ENCODE data around the gene SERPINE1.
"Not testable (repeated sequence)": the region's sequence is repeated elsewhere in the genome, so short reads cannot be mapped to it uniquely, and the experiment has no call there.

Gene SERPINE1

DNA sequence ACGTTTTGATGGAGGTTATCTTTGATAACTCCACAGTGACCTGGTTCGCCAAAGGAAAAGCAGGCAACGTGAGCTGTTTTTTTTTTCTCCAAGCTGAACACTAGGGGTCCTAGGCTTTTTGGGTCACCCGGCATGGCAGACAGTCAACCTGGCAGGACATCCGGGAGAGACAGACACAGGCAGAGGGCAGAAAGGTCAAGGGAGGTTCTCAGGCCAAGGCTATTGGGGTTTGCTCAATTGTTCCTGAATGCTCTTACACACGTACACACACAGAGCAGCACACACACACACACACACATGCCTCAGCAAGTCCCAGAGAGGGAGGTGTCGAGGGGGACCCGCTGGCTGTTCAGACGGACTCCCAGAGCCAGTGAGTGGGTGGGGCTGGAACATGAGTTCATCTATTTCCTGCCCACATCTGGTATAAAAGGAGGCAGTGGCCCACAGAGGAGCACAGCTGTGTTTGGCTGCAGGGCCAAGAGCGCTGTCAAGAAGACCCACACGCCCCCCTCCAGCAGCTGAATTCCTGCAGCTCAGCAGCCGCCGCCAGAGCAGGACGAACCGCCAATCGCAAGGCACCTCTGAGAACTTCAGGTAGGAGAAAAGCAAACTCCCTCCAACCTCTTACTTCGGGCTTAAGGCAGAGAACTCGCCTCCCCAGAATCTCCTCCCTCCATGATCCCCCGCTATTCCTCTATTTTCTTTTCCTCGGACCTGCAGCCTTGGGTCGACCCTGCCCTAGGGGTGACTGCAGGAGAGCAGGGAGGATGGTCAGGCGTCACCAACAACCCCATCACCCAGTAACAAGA is at the start of gene SERPINE1:
Gene SERPINE1 (plus strand): TSS at position 454 of the 809 bp plus-strand sequence. CDS start 1,290 bp downstream, outside the sequence.
- peak; percentile 68 to 88 for DNase-seq

DNA sequence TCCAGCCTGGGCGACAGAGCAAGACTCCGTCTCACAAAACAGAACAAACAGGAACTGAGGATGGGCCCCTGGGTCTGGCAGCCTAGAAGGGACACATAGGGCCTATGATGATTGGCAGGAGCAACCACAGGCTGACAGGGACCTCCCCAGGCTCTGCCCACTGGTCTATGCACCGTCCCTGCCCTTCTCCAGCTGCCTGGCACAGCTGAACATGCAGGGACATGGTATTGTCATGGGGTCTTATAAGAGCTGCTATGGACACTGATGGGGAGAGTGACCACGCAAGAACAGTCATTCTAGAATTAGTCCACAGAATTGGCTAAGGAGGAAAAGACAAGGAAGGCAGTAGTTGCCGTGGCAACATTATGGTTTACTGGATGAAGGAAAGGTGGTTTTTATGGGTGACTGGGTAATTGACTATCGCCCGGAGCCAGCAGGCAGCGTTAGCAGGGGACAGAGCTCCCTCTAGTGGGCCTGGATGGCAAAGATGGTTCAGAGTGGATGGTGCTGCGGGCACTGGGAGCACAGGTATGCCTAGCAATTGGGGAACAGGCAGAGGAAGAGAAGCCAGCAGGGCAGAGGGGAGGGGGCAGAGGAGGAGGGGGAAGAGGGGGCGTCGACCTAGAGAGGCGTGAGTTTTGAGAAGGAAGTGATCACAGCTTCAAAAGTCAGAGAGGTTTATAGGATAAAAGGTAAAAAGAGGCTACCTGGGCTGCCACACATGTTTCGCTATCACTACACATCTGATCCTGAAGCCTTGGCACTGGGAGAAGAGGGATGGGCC is 49.4 kb upstream of the SERPINE1 start:
- DNase-seq = peak; percentile 27 to 78

GRCh38 chr7:101081432-101081831 is 45.5 kb upstream of the SERPINE1 start:
- DNase-seq = no peak

GRCh38 chr7:101084865-101085161 is 42.1 kb upstream of the SERPINE1 start:
- DNase-seq = no peak

GRCh38 chr7:101085162-101085964 is 41.5 kb upstream of the SERPINE1 start, which contains the start of gene TRIM56:
Gene TRIM56, plus strand, starts transcription at chr7:101085481. Its CDS starts 1,832 bp downstream, at chr7:101087313.
- peak; percentile 50 to 83 for DNase-seq

- DNase-seq = no peak
Observed at GRCh38 chr7:101087334-101088068, 39.4 kb upstream of the SERPINE1 start.

DNA sequence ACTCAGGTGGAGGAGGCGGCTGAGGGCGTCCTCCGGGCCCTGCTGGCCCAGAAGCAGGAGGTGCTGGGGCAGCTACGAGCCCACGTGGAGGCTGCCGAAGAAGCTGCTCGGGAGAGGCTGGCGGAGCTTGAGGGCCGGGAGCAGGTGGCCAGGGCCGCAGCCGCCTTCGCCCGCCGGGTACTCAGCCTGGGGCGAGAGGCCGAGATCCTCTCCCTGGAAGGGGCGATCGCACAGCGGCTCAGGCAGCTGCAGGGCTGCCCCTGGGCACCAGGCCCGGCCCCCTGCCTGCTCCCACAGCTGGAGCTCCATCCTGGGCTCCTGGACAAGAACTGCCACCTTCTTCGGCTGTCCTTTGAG is 38.9 kb upstream of the SERPINE1 start:
- DNase-seq = no peak

- no peak for DNase-seq
Observed at GRCh38 chr7:101088858-101089529, 37.9 kb upstream of the SERPINE1 start.

DNA sequence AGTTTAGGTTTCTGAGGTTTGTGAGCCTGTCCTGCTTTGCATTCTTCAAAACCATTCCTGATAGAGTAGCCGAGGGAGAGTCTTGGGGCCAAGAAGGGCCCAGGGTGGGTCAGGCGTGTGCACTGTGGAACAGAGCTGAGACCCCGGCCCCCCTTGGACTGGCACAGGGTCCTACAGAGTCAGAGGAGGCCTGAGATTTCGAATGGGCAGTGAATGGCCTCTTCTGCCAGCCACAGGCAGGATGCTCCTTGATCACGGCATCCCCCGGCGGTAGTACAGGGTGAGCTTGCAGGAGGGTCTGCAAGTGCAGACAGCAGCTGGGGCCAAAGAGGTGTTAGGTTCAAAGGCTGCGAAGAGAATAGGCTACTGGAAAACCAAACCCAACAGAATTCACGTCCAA is 37.0 kb upstream of the SERPINE1 start:
- DNase-seq = no peak

DNA sequence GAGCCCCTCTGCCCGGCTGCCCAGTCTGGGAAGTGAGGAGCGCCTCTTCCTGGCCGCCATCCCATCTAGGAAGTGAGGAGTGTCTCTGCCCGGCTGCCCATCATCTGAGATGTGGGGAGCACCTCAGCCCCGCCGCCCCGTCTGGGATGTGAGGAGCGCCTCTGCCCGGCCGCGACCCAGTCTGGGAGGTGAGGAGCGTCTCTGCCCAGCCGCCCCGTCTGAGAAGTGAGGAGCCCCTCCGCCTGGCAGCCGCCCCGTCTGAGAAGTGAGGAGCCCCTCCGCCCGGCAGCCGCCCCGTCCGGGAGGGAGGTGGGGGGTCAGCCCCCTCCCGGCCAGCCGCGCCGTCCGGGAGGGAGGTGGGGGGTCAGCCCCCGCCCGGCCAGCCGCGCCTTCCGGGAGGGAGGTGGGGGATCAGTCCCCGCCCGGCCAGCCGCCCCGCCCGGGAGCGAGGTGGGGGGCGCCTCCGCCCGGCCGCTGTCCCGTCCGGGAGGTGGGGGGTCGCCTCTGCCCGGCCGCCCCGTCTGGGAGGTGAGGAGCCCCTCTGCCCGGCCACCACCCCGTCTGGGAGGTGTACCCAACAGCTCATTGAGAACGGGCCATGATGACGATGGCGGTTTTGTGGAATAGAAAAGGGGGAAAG is 34.5 kb upstream of the SERPINE1 start:
- not testable (repeated sequence) for DNase-seq

DNA sequence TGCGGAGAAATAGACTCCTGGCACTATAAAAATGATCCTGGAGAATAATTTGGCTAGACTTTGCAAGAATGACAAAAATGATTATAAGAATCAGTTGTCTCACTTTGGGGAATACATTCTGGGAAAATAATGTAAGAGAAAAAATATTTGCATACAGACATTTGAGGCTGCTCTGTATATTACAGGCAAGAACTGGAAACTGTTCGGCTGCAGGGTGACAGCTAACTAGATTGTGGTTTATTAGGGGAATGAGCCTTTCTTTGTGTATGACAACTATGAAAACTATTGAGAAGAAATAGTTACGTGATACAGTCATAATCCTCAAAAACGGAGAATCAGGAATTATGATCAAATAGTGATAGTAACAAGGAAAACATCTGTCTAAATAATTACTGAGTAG is 33.0 kb upstream of the SERPINE1 start:
- DNase-seq = peak in 1 of 2 experiments; percentile 63

DNA sequence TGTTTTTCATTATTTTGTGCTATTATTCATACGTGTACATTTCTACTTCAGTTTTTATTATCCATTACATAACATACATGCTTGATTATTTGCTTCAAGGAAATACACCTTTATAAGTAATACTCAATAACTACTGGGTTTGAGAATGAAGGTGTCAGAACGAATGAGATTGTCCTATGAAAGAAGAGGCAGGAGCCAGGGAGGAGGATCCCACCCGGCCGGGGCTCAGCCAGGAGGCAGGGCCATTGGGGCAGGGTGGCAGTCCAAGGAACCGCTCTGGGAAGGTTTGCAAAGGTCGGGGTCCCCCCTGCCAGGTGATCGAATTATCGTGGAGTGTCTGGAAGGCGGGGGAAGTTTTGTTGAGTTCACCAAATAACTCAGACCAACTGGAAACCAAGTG is 32.5 kb upstream of the SERPINE1 start:
- no peak for DNase-seq

- DNase-seq = peak in 1 of 2 experiments; percentile 36
Observed at GRCh38 chr7:101094791-101095375, 32.0 kb upstream of the SERPINE1 start.

GRCh38 chr7:101096331-101096956 is 30.5 kb upstream of the SERPINE1 start:
- DNase-seq = no peak

DNA sequence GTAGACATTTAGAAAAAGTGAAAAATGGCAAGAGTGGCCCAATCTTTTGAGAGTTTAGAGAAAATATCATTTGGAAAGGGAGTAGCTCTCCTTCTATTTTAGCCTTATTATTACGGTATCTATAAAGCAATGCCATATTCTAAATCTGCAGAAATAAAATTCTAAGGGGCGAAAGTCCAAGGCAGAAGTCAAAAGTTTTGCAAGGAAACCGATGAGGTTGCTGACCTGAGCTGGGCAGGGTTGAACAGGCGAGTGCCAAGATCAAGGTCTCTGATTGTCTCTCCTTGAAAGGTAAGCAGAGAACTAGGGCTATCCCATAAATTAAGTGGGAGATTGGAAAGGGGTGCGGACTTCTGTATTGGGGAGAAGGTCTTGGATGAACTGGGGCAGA is 30.0 kb upstream of the SERPINE1 start:
- no peak for DNase-seq

DNA sequence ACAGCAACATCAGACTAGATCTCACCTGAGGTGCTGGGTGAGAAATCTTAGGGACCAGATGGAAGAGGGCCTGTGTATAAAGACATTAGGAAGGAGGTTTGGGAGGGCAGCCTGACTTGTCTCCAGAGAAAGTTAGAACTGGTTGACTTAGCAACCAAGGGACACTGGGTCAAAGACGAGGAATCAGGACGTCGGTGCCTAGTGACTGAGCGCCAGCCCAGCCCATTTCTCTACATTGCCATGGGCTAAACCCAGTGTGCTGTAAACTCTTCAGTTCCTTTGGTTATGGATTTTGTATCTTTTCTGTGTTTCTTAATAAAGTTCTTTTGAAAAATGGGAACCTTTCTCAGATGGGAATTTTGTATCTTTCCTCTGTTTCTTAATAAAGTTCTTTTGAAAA is 29.3 kb upstream of the SERPINE1 start:
- no peak for DNase-seq

DNA sequence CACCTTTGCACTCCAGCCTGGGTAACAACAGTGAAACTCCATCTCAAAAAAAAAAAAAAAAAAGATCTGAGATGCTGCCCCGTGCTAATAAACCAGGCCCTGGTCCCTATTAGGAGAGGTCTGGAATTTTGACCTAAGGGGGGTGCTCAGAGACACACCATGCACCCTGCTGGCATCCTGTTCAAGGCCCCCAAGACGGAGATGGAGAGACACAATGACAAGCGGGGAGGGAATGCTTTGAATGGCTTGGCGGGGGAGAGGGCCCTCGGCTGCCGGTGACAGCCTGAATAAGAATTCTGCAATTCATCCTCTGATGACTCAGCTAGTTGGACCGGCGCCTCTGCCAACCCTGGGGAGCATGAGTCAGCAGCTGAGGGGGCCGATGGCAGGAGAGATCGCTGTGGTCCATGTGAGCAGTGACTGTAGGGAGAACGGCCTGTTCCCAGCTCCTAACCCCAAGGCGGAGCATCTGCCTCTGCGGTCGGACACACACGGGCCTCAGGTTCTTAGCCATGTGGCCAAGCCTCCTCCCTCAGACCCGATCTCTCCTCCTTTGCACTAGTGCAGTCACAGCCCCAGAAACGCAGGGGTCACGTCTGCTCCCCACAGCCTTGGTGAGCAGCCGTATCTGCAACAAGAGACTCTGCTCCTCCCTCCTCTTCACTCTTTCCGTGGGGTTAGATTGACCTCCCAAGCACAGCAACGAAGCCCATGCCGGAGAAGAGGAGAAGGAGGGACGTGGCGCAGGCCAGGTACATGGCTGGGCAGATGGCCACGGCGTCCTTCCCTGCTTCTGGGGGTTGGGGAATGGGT is 26.7 kb upstream of the SERPINE1 start:
- peak; percentile 81 to 92 for DNase-seq

DNA sequence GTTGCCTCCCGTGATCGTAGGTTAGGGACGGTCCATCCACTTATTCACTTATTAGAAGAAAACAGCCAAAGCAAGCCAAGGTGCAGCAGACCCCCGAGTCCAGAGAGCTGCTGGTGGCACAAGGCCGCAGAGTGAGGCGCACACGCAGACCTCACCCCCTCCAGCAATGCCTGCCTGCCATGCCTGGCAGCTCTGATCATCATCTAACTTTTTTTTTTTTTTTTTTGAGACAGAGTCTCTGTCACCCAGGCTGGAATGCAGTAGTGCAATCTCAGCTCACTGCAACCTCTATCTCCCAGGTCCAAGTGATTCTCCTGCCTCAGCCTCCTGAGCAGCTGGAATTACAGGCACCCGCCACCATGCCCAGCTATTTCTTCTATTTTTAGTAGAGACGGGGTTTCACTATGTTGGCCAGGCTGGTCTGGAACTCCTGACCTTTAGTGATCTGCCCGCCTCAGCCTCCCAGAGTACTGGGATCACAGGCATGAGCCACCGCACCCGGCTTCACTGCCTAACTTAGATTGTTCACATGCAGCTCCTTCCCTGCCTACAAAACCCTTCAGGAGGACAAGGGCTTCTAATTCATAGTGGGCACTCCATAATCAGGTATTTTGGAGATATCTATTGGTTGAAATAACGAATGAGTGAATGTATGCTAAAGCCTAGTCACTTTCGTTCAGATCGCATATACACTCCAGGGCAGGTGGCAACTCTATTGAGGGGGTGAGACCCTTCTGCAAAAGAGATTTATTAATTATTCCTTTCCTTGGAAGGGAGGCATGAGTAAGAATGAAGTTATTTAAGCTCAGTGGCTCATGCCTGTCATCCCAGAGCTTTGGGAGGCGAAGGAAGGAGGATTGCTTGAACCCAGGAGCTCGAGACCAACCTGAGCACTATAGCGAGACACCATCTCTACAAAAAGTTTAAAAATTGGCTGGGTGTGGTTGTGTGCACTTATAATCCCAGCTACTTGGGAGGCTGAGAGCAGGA is 25.8 kb upstream of the SERPINE1 start:
- no peak for DNase-seq
